NCI-H748 (cell line): ENCODE measurements around the gene LCMT1.
A peak's percentile ranks its signal among the peaks of the same experiment; 100 is the strongest.
"Not testable (repeated sequence)": the region's sequence is repeated elsewhere in the genome, so short reads cannot be mapped to it uniquely, and the experiment has no call there.

Experiments
- DNase-seq: peaks from one replicate; lab custom pipeline; 2025; ENCODE audit not compliant: unreplicated experiment; lab: John Stamatoyannopoulos, UW

LCMT1 gene

DNA sequence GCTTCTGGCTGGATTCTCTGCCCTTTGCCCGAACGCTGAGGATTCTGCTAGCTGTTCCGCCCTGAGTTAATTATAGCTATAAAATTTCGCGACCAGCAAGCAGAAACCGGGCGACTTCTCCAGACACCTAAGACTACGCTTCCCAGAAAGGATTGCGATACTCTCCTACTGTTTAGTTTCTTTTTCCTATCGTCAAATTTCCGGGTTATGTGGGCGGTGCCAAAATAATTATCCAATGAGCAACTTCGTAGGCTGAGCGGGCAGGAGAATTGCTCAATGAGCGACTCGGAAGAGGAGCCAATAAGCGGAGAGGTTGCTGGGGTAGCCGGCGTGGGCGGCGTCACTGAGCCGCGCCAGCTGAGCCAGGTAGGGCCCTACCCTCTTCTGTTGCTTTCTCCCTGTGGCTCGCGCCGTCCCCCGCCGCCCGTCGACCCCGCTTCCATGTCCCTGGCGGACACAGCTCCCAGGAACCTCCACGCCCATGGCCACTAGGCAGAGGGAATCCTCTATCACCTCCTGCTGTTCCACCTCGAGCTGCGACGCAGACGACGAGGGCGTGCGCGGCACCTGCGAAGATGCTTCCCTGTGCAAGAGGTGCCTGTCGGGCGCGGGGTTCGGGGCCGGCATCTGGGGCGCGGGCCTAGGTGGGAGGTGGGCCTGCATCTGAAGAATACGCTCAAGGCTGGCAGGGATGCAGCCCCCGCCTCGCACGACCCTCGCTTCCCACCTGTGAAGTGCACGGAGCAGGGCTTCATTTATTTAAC lies at the start of gene LCMT1:
LCMT1 (plus strand) TSS at position 340 of the 764 bp plus-strand sequence; CDS start at position 482, 142 bp downstream.
- peak; percentile 98 for DNase-seq

- DNase-seq: no peak
Measured at GRCh38 chr16:25063102-25063501, 48.4 kb upstream of the LCMT1 start.

GRCh38 chr16:25063865-25064264 lies 47.7 kb upstream of the LCMT1 start:
- DNase-seq: no peak

- DNase-seq: not testable (repeated sequence)
Measured at GRCh38 chr16:25064281-25064680, 47.3 kb upstream of the LCMT1 start.

DNA sequence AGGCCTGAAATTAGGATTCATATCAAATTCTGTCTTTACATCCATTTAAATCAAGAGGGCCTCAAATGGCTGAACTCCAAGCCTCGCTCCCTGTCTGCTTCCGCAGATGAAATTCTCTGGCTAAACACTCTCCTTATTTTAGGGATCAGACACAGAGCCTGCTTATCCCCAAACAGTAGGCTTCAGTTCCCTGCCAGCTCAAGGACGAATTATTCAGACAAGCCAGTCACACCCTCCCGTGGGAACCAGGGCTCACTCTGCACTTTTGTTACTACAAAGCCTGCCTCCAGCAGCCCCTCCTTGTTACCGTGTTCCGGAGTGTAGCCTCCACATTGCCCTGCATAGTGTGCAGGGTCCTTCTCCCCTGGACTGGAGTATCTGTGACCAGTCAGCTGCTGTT lies 46.6 kb upstream of the LCMT1 start:
- no peak for DNase-seq

- no peak for DNase-seq
Measured at GRCh38 chr16:25065899-25066298, 45.6 kb upstream of the LCMT1 start.

- DNase-seq: no peak
Measured at GRCh38 chr16:25066426-25066746, 45.2 kb upstream of the LCMT1 start.

GRCh38 chr16:25066747-25067631 lies 44.6 kb upstream of the LCMT1 start:
- peak; percentile 69 for DNase-seq

GRCh38 chr16:25073854-25074253 lies 37.7 kb upstream of the LCMT1 start:
- DNase-seq: no peak

GRCh38 chr16:25078386-25078978 lies 33.1 kb upstream of the LCMT1 start:
- no peak for DNase-seq

GRCh38 chr16:25079637-25080378 lies 31.7 kb upstream of the LCMT1 start:
- DNase-seq: no peak

GRCh38 chr16:25080420-25081131 lies 31.0 kb upstream of the LCMT1 start:
- DNase-seq: no peak

DNA sequence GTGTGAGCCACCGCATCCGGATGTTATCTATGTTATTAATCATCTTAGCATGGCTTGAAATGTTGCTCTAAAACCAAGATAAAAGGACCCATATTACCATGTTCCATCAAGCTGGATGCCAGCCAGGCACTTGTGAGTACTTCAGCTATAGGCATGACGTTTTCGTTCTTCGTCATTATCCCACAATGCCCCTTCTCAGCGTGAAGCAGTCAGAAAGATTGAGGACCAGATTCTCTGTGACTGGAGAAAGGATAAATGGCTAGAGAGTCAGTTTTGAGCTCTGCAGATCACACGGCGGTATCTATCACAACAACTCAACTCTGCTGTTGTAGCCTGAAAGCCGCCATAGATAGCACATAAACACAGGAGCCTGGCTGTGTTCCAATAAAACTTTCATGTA lies 29.8 kb upstream of the LCMT1 start:
- no peak for DNase-seq

DNA sequence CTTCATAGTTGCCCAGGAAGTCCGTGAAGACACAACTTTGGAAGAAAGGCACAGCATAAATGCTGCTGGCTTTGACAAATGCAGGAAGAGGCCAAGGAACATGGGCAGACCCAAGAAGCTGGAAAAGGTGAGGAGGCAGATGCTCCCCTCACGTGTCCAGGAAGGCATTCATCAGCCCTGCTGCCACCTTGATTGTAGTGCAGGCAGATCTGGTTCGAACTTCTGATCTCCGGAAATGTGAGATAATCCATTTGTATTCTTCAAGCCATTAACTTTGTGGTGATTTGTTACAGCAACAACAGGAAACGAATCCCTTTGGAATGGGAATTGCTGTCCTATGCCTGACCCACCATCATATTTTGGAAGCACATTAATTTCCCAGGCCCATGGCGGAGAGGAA lies 28.5 kb upstream of the LCMT1 start:
- no peak for DNase-seq

DNA sequence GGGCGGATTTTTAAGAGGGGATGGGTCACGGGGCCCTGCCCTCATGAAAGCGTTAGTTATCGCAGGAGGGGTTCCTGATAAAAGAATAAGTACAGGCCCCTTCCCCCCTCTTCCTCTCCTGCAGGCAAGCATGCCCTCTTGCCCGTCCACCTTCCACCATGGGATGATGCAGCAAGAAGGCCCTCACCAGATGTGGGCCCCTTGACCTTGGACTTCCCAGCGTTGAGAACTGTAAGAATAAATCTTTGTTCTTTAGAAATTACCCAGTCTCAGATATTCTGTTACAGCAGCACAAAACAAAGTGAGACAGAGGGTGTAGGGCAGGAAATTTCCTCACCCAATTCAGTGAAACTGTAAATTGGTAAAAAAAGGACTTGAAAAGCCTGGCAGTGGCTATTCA lies 27.8 kb upstream of the LCMT1 start:
- no peak for DNase-seq

DNA sequence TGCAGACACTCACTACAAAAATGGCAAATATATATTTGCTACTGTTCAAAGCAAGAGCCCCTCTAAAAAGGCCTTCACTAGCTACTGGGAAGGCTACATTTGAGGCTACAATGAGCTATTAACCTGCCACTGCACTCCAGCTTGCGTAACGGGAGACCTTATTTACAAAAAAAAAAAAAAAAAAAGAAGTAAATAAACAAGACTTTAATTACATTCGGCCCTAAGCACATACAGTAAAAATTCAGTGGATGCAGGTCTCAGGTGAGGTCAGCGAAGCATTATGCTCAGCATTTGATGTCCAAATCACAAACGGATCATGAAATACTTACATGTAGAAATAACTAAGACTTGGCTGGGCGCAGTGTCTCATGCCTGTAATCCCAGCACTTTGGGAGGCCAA lies 26.7 kb upstream of the LCMT1 start:
- no peak for DNase-seq

- DNase-seq: no peak
Measured at GRCh38 chr16:25087761-25088160, 23.8 kb upstream of the LCMT1 start.

GRCh38 chr16:25089351-25089750 lies 22.2 kb upstream of the LCMT1 start:
- no peak for DNase-seq

DNA sequence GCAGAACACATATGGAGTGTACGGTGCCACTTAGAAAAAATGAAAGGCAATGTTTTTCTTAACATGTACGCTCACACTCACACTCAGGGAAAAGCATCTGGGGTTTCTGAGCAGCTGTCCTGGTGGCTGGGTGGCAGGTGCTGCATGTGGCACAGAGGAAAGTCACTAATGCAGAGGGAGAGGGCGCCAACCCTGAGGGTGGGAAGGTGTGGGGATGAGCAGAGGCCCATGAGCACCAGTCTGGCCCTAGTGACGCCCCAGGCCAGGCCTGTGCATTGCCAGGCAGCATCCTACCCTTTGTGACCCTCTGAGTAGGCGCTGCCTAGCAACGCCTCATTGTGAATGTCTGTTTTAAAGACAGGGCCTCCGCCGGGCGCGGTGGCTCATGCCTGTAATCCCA lies 19.1 kb upstream of the LCMT1 start:
- DNase-seq: no peak

DNA sequence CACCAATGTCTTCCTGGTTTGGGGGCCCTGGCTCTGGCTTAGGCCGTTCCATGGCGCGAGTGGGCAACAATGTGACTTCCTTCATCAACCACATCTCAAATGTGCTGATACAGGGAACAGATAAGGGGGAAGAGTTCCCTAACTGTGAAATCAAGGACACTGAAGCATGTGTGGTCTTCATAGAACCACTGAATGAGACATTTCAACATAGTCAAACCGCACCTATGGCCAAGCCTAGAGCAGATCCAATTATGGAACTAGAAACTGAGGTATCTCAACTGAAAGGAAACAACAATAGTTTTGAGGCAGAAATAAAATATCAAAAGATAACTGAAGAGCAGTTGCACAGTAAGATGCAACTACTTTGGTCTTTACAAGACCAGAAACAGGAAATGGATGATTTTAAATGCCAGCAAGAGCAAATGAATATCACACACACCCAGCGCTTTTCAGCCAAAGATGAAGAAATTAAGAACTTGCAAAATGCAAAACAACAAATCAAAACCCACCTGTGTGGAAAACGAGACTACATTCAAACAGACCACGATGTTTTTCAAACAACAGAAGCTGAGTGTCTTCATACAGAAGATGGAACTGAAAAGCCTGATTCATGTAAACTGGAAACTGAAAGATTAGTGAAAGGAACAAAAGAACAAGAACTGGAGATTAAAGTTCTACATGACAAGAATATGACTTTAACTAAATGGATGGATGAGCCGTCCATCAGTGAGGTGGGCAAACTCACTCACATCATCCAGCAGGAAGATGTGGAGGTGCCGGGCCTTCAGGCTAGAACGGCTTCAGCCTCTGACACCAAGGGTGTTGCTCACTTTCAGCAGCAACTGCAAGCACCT lies 18.1 kb upstream of the LCMT1 start:
- DNase-seq: no peak
